PC-3 (cell line): ENCODE results near the gene MUS81. TPM values are rescaled to one million over a fixed set of nuclear protein-coding genes. Genes with fewer than 3 reads are reported as not detected.
A peak's percentile ranks its signal among the peaks of the same experiment; 100 is the strongest.

Experiments
- ATAC-seq: fragments of 200-7000 bp; cut with Tn5 transposase; 2 replicates; pipeline ENCODE4 v1.9.1; 2020; ENCODE audit warnings: mild to moderate bottlenecking, moderate library complexity
- BruUV-seq: library from RNA; stranded (reverse); fragments of 400-500 nt; replicated peaks from 2 replicates; lab custom pipeline; 2021; lab: Mats Ljungman, UMichigan
- CTCF ChIA-PET: fragments of 300-600 bp; sonication (Branson Sonifier 250); formaldehyde crosslinking; loops from one replicate; lab custom pipeline; 2022; ENCODE audit warnings: antibody characterized with exemption; lab: Charles Lee
- POLR2A ChIA-PET: fragments of 300-600 bp; sonication (Branson Sonifier 250); formaldehyde crosslinking; loops from one replicate; lab custom pipeline; 2022; ENCODE audit warnings: antibody characterized with exemption; ENCODE audit not compliant: unreplicated experiment; lab: Charles Lee
- DNase-seq: peaks from one replicate; pipeline ENCODE4 v3.0.0-alpha.2; 2015
- H2AFZ ChIP-seq: fragments of 300-600 bp; sonication (generic); 2 replicates; pipeline ENCODE4 v1.6.0; 2016; ENCODE audit warnings: antibody characterized with exemption, low read length
- H3F3A ChIP-seq: fragments of 300-600 bp; sonication (generic); one replicate; pipeline ENCODE4 v1.6.0; 2017; ENCODE audit warnings: antibody characterized with exemption, low read length, control low read depth, mild to moderate bottlenecking; ENCODE audit not compliant: unreplicated experiment
- H3K27ac ChIP-seq: fragments of 300-600 bp; sonication (generic); 2 replicates; pipeline ENCODE4 v1.5.1; 2016; ENCODE audit warnings: mild to moderate bottlenecking, low read length
- H3K27me3 ChIP-seq: fragments of 300-600 bp; sonication (generic); 2 replicates; pipeline ENCODE4 v1.6.1; 2016; ENCODE audit warnings: low read length, mixed read lengths
- H3K36me3 ChIP-seq: fragments of 300-600 bp; sonication (generic); 2 replicates; pipeline ENCODE4 v1.6.1; 2016; ENCODE audit warnings: low read depth, mixed run types, low read length, mixed read lengths
- H3K4me1 ChIP-seq: fragments of 300-600 bp; sonication (generic); 2 replicates; pipeline ENCODE4 v1.5.1; 2016; ENCODE audit warnings: low read length; ENCODE audit not compliant: insufficient read depth
- H3K4me2 ChIP-seq: fragments of 300-600 bp; sonication (generic); 2 replicates; pipeline ENCODE4 v1.6.0; 2016; ENCODE audit warnings: low read length
- H3K4me3 ChIP-seq: fragments of 300-600 bp; sonication (generic); 2 replicates; pipeline ENCODE4 v1.5.1; 2016; ENCODE audit warnings: mild to moderate bottlenecking, low read length, mixed read lengths
- H3K79me2 ChIP-seq: fragments of 300-600 bp; sonication (generic); 2 replicates; pipeline ENCODE4 v1.6.1; 2017; ENCODE audit warnings: low read length, mixed read lengths
- H3K9ac ChIP-seq: fragments of 300-600 bp; sonication (generic); 2 replicates; pipeline ENCODE4 v1.6.0; 2016; ENCODE audit warnings: mild to moderate bottlenecking, low read length
- H3K9me2 ChIP-seq: fragments of 300-600 bp; sonication (generic); replicated peaks from 2 replicates; pipeline ENCODE4 v1.6.1; 2016; ENCODE audit warnings: mixed run types, low read length, mixed read lengths
- H3K9me3 ChIP-seq: fragments of 300-600 bp; sonication (generic); 2 replicates; pipeline ENCODE4 v1.6.1; 2016; ENCODE audit warnings: low read length, mixed read lengths
- H4K20me1 ChIP-seq: fragments of 300-600 bp; sonication (generic); 2 replicates; pipeline ENCODE4 v1.6.1; 2016; ENCODE audit warnings: low read length, mixed read lengths
- CTCF ChIP-seq: fragments of 300-600 bp; sonication (generic); conservative IDR thresholded peaks from 2 replicates; pipeline ENCODE4 v1.5.1; 2017; ENCODE audit warnings: antibody characterized with exemption, low read depth, mild to moderate bottlenecking, low read length
- EZH2 ChIP-seq: fragments of 300-600 bp; sonication (generic); IDR thresholded peaks from one replicate; pipeline ENCODE4 v1.6.1; 2017; ENCODE audit warnings: antibody characterized with exemption, mild to moderate bottlenecking, low read length; ENCODE audit not compliant: unreplicated experiment
- EZH2phosphoT487 ChIP-seq: fragments of 300-600 bp; sonication (generic); IDR thresholded peaks from 2 replicates; pipeline ENCODE4 v1.6.1; 2018; ENCODE audit warnings: mild to moderate bottlenecking, antibody characterized with exemption, low read length, borderline replicate concordance
- intact Hi-C: fragments of 100-400 bp; cut with micrococcal nuclease; formaldehyde crosslinking; loops from 2 replicates; pipeline ENCODE4 v1.9.0; 2023
- total RNA-seq: library from RNA; depleted of rRNA; stranded (reverse); fragments of >200 nt; gene quantifications from 2 replicates; pipeline ENCODE4 v1.2.3, GENCODE V29; 2014

MUS81 gene
- total RNA-seq, 1 experiment from 2014 or later = 82.0 TPM

- no peak for TF ChIP-seq CTCF
- TF ChIP-seq EZH2phosphoT487 = no peak
- no peak for TF ChIP-seq EZH2
- Histone ChIP-seq H3K4me1 (peaks cover 12% of the 10 kb centered on the region), H3K36me3 (peaks cover 43% of the 10 kb centered on the region), H3K4me3 (no peak overlapping the region), H3K9me2 (no peaks in the 10 kb centered on the region), H3K27me3 (no peaks in the 10 kb centered on the region), H4K20me1 (peaks cover 28% of the 10 kb centered on the region), H3K4me2 (no peak overlapping the region), H3F3A (no peaks in the 10 kb centered on the region), H3K9ac (no peak overlapping the region), H3K79me2 (peaks cover 17% of the 10 kb centered on the region), H3K27ac (no peak overlapping the region), H3K9me3 (no peaks in the 10 kb centered on the region), H2AFZ (no peak overlapping the region)
- DNase-seq = no peak
- POLR2A ChIA-PET = interaction anchor here (0.5 to 0.6 kb wide), 2 partner anchors 78 to 136 kb away, joined by 3 to 7 read pairs; no protein-coding TSS in a partner anchor
- intact Hi-C loops = no loop called here
- ATAC-seq = no peak; the same call in 1 of the 2 replicates
- no TSS peak for BruUV-seq
- CTCF ChIA-PET = interaction anchor here (0.6 to 1.7 kb wide), 3 partner anchors 10 to 180 kb away, joined by 4 to 6 read pairs (median 4); partner anchors contain the start of gene MUS81
Observed at GRCh38 chr11:65850217-65851082, 9.8 kb upstream of the MUS81 start.

- no TSS peak for BruUV-seq
- CTCF ChIA-PET = interaction anchor here (0.6 to 1.3 kb wide), 3 partner anchors 9 to 179 kb away, joined by 4 to 6 read pairs (median 6); no protein-coding TSS in a partner anchor
- Histone ChIP-seq H3K79me2 (peaks cover 24% of the 10 kb centered on the region), H3K27me3 (no peaks in the 10 kb centered on the region), H3K9ac (no peak overlapping the region), H3K9me2 (no peaks in the 10 kb centered on the region), H3K4me1 (peaks cover 18% of the 10 kb centered on the region), H3K4me3 (no peak overlapping the region), H4K20me1 (peaks cover 35% of the 10 kb centered on the region), H2AFZ (no peak overlapping the region), H3K9me3 (no peaks in the 10 kb centered on the region), H3K27ac (no peak overlapping the region), H3F3A (no peaks in the 10 kb centered on the region), H3K4me2 (no peak overlapping the region), H3K36me3 (peaks cover 49% of the 10 kb centered on the region)
- TF ChIP-seq EZH2phosphoT487 = no peak
- TF ChIP-seq CTCF = peak; percentile 87
- ATAC-seq = peak; percentile 42
- peak; percentile 69 for DNase-seq
- POLR2A ChIA-PET = interaction anchor here (0.5 kb wide), 1 partner anchor 301 kb away, joined by 4 read pairs; no protein-coding TSS in a partner anchor
- intact Hi-C loops = no loop called here
Observed at GRCh38 chr11:65851083-65851579, 9.1 kb upstream of the MUS81 start.
